ENCODE results near the gene STXBP2. TPM values are rescaled to one million over a fixed set of nuclear protein-coding genes. Genes with fewer than 3 reads are reported as not detected.

STXBP2 gene
- total and polyA plus RNA-seq, 8 donors = 32.5 to 277 (median 41.7) TPM

- H3K4me1 ChIP-seq = peaks cover 8 to 21% of the 10 kb centered on the region in 2 donors
- no peak overlapping the region for H3K4me3 ChIP-seq
- TF ChIP-seq CTCF (IDR thresholded peaks at IDR 0.05) = no peak
- H3K9me3 ChIP-seq = no peaks in the 10 kb centered on the region
- DNase-seq (peak in 1 of 4 donors; percentile 58), ATAC-seq (no peak)
- peaks cover 0 to 76% of the 10 kb centered on the region in 2 donors for H3K36me3 ChIP-seq
- no peak overlapping the region for H3K27ac ChIP-seq
- intact Hi-C loops (cut with DNase I) = no loop called here
- no peaks in the 10 kb centered on the region for H3K27me3 ChIP-seq
These were observed 12.1 kb upstream of the STXBP2 start for GRCh38 chr19:7624810-7625209.

- no peak for TF ChIP-seq CTCF (IDR thresholded peaks at IDR 0.05)
- Histone ChIP-seq H3K4me3 (no peak overlapping the region), H3K4me1 (peaks cover 14 to 23% of the 10 kb centered on the region in 2 donors), H3K27me3 (no peaks in the 10 kb centered on the region), H3K36me3 (peaks cover 0 to 66% of the 10 kb centered on the region in 2 donors), H3K9me3 (no peaks in the 10 kb centered on the region), H3K27ac (no peak overlapping the region)
- DNase-seq = peak in 1 of 4 donors; percentile 75
- intact Hi-C loops (cut with DNase I) = no loop called here
- no peak for ATAC-seq
These were observed 11.0 kb upstream of the STXBP2 start for GRCh38 chr19:7625763-7626372.

- no peak for TF ChIP-seq CTCF (IDR thresholded peaks at IDR 0.05)
- intact Hi-C loops (cut with DNase I) = no loop called here
- H3K27ac ChIP-seq = no peak overlapping the region
- peaks cover 14 to 33% of the 10 kb centered on the region in 2 donors for H3K4me1 ChIP-seq
- H3K27me3 ChIP-seq = no peaks in the 10 kb centered on the region
- no peak overlapping the region for H3K4me3 ChIP-seq
- DNase-seq = peak in 1 of 4 donors; percentile 48
- no peaks in the 10 kb centered on the region for H3K9me3 ChIP-seq
- peaks cover 0 to 57% of the 10 kb centered on the region in 2 donors for H3K36me3 ChIP-seq
- no peak for ATAC-seq
These were observed 9.7 kb upstream of the STXBP2 start for GRCh38 chr19:7627166-7627565.

GRCh38 chr19:7628589-7629311 lies 8.2 kb upstream of the STXBP2 start:
- Histone ChIP-seq H3K36me3 (peaks cover 0 to 49% of the 10 kb centered on the region in 2 donors), H3K9me3 (no peaks in the 10 kb centered on the region), H3K27me3 (no peaks in the 10 kb centered on the region), H3K4me1 (peaks cover 14 to 33% of the 10 kb centered on the region in 2 donors), H3K27ac (peak overlapping the region; percentile 41 to 86), H3K4me3 (peak overlapping the region; percentile 75 to 96)
- ATAC-seq (no peak), DNase-seq (no peak)
- intact Hi-C loops (cut with DNase I) = no loop called here
- no peak for TF ChIP-seq CTCF (IDR thresholded peaks at IDR 0.05)

GRCh38 chr19:7629347-7630054 lies 7.4 kb upstream of the STXBP2 start, which contains the start of the genes PET100 and XAB2:
Gene PET100 (plus strand): TSS chr19:7629793. CDS start chr19:7629834, 41 bp downstream.
Gene XAB2 (minus strand): TSS chr19:7629545. CDS start chr19:7629527, 18 bp downstream.
- Histone ChIP-seq H3K27me3 (no peaks in the 10 kb centered on the region), H3K4me3 (peak within 1 kb of the TSS; percentile 75 to 96), H3K4me1 (peaks cover 14 to 33% of the 10 kb centered on the region in 2 donors), H3K36me3 (peaks cover 0 to 42% of the 10 kb centered on the region in 2 donors), H3K27ac (peak within 1 kb of the TSS; percentile 65 to 86), H3K9me3 (no peaks in the 10 kb centered on the region)
- TF ChIP-seq CTCF (IDR thresholded peaks at IDR 0.05) = no peak
- DNase-seq (peak; percentile 92 to 99 (median 98)), ATAC-seq (peak; percentile 99)
- intact Hi-C loops (cut with DNase I) = no loop called here
